ENCODE results near the gene SALL1.

The SALL1 gene

DNA sequence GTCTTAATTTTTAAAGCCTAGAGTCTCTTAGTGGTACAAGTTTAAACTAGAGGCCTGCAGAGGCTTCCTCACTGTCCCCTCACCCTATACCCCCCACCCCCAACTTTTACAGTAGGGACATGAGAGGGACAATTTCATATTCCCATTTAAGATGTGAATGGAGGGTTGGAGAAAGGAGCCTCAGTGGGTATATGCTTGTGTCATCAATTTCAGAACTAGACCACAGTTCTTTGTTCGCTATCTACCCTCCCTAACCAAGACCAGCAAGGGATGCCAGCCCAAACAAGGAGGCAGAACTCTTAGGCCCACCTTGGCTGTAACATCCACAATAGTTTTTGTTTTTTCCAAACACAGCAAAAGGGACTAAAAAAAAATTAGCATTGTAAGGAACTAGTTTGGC, 14.0 kb upstream of the SALL1 start:
- TF ChIP-seq, protein P1, sequence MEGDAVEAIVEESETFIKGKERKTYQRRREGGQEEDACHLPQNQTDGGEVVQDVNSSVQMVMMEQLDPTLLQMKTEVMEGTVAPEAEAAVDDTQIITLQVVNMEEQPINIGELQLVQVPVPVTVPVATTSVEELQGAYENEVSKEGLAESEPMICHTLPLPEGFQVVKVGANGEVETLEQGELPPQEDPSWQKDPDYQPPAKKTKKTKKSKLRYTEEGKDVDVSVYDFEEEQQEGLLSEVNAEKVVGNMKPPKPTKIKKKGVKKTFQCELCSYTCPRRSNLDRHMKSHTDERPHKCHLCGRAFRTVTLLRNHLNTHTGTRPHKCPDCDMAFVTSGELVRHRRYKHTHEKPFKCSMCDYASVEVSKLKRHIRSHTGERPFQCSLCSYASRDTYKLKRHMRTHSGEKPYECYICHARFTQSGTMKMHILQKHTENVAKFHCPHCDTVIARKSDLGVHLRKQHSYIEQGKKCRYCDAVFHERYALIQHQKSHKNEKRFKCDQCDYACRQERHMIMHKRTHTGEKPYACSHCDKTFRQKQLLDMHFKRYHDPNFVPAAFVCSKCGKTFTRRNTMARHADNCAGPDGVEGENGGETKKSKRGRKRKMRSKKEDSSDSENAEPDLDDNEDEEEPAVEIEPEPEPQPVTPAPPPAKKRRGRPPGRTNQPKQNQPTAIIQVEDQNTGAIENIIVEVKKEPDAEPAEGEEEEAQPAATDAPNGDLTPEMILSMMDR (IDR thresholded peaks at IDR 0.05; ENCODE audit: low read depth, low read length): no peak
- no peak overlapping the region for H3K4me3 ChIP-seq (ENCODE audit: low read depth, low read length)

DNA sequence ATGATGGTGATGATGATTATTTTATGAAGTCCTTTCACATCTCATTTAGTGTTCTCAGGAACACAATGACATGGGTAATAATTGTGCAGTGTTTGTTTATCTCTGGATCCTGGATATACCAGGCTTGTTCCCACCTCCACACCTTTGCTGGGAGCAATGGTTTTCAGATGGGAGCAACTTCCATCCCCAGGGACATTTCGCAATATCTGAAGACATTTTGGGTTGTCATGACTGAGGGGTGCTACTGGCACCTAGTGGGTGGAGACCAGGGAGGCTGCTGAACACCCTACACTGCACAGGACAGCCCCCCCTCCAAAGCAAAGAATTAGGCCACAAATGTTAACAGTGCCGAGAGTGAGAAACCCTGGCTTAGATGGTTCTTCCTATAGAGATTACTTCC, 13.5 kb upstream of the SALL1 start:
- TF ChIP-seq, protein P1 (IDR thresholded peaks at IDR 0.05; ENCODE audit: low read depth, low read length): no peak
- H3K4me3 ChIP-seq (ENCODE audit: low read depth, low read length): no peak overlapping the region

DNA sequence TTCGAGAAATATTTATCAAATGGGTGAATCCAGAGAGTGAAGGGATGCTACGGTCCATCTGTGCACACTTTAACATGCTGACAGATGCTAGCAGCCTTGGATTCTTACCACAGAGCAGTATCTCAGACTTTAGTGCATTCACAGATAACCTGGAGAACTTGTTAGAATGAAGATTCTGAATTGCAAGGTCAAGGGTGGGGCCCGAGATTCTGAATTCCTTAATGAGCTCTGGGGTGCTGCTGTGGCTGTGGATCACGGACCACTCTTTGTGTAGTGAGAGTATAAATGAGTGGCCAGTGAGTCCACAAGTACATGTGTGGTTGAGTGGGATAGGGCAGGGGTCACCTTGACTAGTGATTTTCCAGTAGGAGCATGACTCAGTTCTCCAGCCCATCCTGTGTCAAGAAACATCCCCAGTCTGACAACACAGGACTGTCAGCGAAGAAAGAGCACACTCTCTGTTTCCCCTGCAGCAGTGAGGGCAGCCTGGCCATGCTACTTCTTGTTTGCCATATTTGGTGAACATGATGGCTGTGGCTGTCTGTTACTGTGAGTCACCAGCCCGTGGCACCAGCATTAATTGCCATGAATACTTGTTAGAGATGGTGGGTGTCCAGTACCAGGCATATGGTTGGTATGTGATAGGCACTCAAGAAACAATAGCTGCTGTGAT, 13.0 kb upstream of the SALL1 start:
- H3K4me3 ChIP-seq (ENCODE audit: low read depth, low read length): no peak overlapping the region
- TF ChIP-seq, protein P1 (IDR thresholded peaks at IDR 0.05; ENCODE audit: low read depth, low read length): no peak

DNA sequence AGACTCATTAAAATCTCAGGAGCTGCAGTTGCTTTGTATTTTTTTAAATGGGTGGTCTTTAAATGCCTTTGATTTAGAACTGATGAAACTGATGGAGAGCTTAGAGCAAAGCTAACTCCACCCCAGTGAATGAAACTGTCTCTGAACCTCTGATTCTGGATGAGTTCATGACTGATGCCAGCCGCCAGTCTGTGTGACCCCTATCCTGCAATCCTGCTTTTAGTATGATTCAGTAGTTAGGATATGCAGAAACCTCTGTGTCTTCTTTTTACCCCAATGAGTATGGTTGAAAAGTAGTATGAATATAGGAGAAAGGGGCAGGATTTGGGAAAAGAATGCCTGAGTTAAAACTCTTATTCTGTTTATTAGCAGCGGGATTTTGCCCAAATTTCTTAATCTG, 12.3 kb upstream of the SALL1 start:
- TF ChIP-seq, protein P1 (IDR thresholded peaks at IDR 0.05; ENCODE audit: low read depth, low read length): no peak
- no peak overlapping the region for H3K4me3 ChIP-seq (ENCODE audit: low read depth, low read length)

DNA sequence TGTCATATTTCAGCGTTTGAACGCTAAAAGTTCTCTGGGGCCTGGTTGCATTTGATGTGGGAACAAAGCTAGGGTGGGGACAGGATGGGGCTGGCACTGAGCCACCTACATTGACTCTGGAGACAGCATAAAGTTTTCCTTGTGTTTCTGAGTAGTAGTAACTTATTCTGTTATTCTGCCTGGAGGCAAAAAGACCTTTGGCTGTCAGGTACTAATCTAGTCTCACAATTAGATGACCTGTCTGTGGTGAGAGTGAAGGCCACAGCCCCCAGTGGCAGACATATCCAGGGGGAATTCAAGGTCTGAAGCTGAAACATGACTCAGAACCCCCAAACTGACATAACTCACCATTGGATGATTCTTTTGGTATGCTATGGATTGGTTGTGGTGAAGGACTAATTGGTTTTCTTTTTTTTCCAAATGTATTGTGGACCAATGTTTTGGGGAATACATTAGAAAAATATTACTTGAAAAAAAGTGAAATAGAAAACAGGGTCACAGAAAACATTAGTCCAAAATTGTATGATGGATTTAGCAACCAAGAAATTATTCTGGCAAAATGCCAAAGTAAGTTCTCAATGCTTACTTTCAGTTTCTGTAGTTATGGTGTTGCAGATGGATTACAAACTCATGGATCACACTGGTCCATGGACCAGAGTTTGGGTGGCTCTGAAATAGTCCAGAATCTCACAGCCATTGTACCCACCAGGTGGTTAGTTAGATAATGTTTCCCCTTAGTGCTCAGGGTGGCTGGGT, 10.5 kb upstream of the SALL1 start:
- TF ChIP-seq, protein P1 (IDR thresholded peaks at IDR 0.05; ENCODE audit: low read depth, low read length): no peak
- H3K4me3 ChIP-seq (ENCODE audit: low read depth, low read length): no peak overlapping the region

DNA sequence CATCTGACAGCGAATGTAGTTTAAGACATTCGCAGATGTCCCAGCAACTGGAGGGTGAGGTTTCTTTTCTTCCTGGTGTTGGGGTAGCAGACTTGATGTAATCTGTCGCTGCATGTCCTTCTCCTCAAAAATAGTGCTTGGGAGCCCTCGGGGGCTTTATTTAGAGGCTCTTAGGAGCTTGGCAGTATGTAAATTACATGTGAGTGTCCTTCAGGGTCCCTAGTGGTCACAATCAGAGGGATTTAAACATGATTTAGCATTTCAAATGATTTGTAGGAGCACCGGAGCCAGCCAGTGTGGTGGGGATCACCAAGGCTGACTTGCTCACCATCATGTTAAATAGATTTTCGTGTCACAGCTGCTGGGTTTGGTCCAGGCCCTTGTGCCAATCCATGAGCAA, 8.8 kb upstream of the SALL1 start:
- no peak overlapping the region for H3K4me3 ChIP-seq (ENCODE audit: low read depth, low read length)
- TF ChIP-seq, protein P1 (IDR thresholded peaks at IDR 0.05; ENCODE audit: low read depth, low read length): no peak

DNA sequence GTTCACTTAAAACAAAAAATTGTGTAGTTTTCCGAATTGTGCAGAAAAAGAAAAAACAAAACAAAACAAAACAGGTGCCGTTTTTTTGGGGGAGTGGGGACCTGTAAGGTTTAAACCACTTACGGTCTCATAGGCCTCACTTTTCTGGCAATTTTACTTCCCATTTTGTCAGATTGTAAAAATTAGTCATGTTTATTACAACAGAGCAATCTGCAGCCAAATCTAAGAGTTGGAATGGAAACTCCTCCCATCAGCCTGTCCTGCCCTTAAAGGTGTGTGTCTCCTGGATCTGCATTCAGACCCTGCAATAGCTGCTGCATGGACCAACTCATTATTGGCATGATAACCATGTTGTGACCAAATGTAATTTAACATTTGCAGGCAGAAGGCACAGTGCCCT, 8.2 kb upstream of the SALL1 start:
- no peak overlapping the region for H3K4me3 ChIP-seq (ENCODE audit: low read depth, low read length)
- TF ChIP-seq, protein P1 (IDR thresholded peaks at IDR 0.05; ENCODE audit: low read depth, low read length): no peak
